ENCODE measurements around the gene GADD45A.

GADD45A gene

DNA sequence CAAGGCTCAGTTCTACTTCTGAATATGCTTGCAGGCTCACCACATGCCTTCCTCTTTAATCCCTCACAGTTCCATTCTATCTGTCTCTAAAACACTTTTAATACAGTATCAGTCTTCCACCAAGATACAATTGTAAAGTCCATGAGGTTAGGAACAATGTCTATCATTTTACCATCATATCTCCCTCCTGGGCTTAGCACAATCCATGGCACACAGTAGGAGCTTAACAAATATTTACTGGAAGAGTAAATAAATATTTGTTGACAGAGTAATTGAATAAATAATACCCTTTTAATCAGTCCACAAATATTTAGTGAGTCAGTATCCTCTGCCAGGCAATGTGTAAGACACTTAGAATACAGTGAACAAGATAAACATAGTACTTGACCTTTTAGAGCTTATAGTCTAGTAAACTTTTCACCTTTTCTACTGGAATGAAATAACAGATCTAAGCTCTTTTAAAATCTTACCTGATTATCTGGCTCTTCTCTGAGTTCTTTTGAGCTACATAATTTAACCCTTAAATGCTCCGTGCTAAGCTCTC is 12.7 kb upstream of the GADD45A start:
- DNase-seq (ENCODE audit: low spot score), result no peak

DNA sequence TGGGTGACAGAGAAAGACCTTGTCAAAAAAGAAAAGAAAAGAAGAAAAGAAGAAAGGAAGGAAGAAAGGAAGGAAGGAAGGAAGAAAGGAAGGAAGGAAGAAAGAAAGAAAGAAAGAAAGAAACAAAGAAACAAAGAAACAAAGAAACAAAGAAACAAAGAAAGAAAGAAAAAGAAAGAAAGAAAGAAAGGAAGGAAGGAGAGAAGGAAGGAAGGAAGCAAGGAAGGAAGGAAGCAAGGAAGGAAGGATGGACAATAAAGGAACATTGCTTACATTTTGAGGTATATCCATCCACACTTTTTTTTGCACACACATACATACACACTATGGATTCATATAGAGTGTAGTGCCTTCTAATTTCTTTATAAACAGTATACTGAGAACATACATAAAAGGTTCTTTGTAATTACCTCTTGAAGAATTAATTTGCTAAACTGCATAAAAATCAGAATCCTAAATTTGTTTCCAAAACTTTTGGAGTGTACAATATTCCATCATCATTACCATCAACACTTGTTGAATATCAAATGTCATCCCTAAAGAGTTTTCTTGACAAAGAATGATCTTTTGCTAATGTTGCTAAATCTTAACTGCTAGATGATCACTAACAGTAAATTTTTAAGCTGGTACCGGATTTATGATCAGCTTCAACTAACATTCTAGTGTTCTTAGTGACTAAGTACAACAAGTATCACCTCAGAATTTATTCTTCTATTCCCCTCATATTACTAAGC is 11.4 kb upstream of the GADD45A start:
- no peak for DNase-seq (ENCODE audit: low spot score)

DNA sequence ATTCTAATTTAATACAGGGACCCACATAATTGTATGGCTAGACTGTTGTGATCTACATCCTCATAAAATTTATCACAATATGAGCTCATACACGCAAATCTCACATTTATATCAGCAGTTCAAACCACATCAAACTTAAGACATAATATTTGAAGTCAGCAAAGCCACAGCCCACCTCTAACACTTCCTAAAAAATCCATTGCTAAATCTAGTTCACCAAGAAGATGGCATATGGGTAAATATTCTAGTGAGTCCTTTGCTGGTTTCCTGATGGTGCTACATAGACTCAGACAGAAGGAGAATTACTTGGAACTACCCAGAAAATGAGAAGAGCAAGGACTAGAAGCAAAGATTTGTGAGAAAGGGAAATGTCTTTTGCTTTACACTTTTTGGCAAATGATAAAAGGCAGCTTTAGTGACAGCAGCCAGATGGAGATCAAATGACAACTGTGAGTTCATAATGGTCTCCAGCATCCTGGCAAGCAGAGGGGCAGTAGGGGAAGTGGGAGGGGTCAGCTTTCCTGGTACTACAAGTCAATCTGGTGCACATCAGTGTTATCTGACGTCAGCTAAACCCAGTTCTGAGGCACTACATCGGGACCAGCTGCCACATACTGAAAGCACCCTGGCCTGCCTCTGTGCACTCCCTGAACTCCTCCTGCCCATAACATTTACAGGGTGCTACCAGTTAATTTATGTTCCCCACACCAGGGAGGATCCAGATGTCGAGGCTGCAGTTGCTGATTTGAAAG is 10.6 kb upstream of the GADD45A start:
- no peak for DNase-seq (ENCODE audit: low spot score)

DNA sequence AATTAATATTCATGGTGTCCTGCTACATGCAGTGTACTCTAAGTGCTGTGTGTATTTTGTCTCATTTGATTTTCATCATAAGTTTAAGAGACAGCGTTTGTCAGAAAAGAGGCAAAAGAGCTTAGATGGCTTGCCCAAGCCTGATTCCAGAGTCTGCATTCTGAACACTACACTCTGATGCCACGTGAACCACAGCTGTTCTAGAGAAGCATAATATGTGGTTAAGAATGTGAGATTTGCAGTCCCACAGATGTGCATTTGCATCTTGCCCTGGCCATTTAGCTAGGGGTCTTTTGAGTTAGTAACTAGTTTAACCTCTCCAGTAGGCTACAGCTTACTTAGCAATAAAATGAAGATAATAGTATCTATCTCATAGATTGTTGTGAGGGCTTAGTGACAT is 9.2 kb upstream of the GADD45A start:
- DNase-seq (ENCODE audit: low spot score), result no peak

DNA sequence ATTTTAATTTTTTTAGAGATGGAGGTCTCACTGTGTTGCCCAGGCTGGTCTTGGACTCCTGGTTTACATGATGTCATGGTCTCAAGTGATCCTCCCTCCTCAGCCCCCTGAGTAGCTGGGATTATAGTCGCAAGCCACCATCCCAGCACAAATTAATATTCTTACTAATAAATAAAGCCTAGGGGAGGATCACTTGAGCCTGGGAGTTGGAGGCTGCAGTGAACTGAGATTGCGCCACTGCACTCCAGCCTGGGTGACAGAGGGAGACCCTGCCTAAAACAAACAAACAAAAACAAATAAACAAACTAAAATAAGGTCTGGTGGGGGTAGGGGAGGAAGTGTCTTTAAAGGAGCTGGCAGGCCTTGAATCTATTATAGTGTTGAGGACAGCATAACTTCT is 8.7 kb upstream of the GADD45A start:
- no peak for DNase-seq (ENCODE audit: low spot score)

DNA sequence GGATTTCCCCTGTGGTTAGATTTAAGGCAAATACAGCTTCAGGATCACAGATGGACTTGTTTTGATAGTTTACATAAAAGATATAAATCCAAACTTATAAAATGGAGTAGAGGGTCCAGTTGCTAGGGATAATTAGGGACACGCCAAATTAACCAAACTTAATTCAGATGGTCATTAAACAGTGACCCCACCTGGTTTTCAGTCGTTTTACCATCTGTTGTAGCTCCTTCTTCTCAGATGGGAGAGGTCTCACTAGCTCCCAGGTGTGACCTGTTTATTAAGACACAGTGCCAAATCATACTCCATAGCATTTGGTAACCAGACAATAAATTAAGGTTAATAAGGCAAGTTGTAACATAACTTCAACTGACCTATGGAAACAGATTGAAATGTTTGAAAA is 8.1 kb upstream of the GADD45A start:
- no peak for DNase-seq (ENCODE audit: low spot score)

DNA sequence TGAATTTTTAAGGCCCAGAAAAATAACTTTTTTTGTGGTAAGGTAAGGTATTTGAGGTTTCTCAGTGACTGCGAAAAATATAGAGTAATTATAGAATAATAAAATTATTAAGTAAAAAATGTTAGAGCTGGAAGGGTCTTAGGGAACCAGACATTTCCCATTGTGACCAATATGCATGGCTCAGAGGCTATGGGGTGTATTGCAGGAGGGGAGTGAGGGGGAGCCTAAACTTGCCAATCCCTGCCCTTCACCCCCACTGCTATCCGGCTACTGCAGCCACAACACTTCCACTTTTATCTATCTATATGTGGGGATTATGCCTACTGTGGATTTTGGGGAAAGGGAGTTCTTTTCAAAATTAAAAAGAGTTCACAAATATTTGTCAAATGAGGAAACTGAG is 7.6 kb upstream of the GADD45A start:
- DNase-seq (ENCODE audit: low spot score), result no peak

DNA sequence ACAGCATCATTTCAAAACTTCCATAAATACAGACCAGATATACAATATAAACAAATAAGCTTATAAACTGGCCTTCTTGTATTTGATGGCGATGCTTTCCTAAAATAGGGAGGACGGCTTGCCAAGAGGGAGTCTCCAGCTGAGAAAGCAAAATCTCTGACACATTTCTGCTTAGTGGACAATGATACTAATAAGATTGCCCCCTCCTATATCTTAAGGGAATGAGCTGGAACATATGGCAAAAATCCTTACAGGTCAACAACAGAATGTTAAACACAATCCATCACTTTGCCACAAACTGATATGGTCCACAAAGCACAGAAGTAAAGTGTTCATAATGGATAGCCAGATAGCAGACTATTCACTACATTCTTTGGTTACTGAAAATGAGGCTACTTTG is 7.1 kb upstream of the GADD45A start:
- DNase-seq (ENCODE audit: low spot score), result no peak

DNA sequence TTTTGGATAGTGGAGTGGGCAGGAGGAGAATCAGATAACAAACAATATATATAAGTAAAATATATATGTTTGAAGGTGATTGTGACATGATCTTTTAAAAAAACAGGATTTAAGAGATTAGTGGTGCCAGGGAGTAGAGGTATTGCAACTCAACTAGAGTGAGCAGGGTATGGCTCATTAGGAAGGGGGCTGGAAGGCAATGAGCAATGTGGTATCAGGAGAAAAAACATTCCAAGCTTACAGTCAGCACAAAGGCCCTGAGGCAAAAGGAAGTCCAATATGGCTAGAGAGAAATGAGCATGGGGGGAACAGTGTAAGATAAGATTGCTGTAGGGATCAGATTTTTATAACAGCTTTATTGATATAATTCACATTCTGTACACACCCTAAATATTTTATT is 5.3 kb upstream of the GADD45A start:
- peak; percentile 57 for DNase-seq (ENCODE audit: low spot score)

DNA sequence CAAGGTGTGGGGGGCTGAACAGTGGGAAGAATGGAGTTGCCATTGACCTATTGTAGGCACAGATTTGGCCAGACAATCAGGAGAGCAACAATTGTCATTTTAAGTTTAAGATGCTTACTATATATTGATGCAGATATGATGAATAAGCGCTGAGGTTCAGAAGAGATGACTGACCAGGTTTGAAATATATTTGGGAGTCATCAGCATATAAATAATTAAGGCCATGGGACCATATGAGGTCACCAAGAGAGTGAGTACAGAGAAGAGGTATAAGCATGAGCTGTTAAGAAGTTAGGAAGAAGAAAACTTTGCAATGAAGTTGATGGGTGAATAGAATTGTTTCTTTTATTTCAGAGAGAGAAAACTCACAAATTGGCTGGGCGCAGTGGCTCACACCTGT is 4.5 kb upstream of the GADD45A start:
- DNase-seq (ENCODE audit: low spot score), result peak; percentile 58

DNA sequence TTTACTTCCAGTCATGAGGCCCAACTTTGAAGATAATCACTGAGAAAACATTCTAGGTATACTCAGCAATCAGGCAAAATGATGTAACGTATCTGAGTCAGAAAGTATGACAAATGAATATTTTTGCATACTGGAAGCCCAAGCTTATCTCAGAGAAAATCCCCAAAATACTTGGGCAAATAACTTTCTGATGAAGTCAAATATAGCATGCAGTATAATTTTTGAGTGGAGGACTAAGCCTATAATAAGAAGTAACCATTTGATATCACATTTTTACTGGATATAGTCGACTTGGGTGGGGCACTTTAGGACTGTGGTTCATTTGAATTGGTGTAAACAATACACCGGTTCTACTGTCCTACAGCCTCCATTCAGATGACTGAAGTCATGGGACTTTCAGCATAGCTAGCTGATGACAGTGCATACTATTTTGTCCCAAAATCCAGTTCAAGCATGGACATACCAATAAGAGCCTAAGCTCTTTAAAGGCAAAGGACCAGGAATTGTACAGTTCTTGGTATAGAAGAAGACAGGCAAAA is 2.3 kb upstream of the GADD45A start:
- peak; percentile 95 for DNase-seq (ENCODE audit: low spot score)

DNA sequence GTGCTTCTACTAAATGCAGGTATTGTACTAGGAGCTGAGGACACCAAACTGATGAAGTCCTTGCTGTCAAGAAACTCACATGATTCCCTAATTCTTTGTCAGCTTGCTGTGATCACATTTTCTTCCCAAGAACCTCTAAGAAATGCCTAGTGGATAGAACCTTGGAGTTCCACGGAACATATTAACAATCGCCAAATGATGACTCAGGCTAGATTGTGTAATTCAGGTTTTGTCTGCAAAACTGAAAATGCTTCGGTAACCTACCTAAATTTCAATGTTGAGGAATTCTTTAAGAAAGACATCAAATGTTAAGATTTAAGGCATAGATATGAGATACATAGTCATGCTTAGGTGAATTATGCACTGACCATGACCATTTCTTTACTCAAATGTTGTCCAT is 1.7 kb upstream of the GADD45A start:
- peak; percentile 82 for DNase-seq (ENCODE audit: low spot score)

DNA sequence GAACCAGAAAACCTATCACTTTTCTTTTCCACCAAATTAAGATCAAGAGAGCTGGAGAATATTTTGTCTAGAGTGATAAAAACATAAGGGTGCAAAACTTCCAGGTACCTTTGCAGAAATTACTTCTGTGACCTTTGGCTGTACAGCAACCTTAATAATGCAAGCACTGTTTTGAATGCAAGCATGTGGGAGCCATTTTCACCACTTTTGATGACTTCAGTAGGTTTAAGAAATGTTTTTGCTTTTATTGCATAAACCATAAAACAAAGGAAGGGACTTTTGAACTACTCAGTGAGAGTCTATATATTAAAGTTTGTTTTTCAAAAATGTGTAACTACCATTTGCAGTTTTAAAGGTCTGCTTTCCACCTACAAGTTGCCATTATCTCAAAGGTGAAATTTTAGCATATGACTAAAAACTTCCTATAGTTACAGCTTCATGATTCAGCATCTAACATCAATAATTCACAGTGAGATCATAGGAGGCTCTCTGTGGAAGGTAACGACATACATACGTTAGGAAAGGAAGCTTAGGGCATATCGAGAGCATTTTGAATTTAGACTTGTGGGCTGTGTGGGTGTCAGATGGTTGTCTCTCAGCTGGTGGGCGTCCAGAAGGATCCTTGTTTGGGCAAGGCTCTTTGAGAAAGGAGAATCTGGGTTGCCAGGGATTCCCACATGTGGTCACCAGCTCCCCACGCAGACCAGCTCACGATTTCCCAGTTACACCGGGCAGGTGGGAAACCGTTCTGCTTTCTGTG is 1.1 kb upstream of the GADD45A start:
- DNase-seq (ENCODE audit: low spot score), result peak; percentile 96

DNA sequence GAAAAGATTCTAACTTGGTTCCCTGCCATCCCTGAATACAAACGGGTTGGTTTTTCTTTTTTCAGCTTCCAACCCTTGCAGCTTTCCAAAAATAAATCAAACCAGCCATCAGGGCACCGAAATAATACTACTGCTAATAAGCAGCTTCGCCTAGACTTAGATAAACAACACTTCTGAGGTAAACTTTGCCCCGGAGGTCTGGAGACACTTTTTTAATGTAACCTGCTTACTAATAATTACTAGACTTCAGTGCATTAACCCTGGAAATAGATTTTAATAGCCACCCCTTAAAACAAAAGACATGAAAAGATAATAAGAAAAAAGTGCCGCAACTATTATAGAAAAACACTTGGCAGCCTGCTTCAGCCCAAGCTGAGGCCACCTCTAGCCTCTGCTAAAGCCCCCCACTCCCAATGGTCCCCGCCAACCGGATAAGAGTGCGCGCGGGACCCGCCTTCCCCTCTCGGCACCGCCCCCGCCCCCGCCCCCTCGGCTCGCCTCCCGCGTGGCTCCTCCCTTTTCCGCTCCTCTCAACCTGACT is 405 bp upstream of the GADD45A start:
- no peak for DNase-seq (ENCODE audit: low spot score)

DNA sequence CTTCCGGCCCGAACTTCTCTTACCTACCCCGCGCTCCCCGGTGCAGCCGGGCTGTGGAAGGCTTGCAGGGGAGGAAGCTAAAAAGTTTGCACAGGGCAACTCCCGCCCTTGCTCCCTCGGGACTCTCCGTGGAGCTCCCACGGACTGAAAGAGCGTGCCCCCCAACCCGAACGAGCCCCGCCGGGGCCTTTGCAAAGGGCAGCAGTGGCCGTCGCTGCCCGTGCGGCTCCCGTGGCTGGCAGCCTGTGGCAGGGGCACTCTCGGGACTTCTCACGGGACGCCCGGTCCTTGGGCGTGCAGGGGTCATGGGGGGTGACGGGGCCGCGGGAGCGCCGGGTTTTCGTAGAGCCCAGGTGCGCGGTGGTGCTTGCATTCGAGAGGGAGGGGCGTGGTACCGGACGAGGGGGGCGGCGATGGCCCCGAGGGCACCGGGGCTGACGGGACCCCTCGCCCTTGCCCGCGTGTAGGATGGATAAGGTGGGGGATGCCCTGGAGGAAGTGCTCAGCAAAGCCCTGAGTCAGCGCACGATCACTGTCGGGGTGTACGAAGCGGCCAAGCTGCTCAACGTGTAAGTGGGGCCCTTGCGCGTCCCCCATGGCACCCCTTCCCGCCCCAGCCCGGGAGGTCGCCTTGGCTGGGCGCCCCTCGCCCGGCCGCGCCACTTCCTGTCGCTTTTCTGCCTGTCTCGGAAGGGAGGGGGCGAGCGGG is 711 bp downstream of the GADD45A start:
- DNase-seq (ENCODE audit: low spot score), result peak; percentile 82

DNA sequence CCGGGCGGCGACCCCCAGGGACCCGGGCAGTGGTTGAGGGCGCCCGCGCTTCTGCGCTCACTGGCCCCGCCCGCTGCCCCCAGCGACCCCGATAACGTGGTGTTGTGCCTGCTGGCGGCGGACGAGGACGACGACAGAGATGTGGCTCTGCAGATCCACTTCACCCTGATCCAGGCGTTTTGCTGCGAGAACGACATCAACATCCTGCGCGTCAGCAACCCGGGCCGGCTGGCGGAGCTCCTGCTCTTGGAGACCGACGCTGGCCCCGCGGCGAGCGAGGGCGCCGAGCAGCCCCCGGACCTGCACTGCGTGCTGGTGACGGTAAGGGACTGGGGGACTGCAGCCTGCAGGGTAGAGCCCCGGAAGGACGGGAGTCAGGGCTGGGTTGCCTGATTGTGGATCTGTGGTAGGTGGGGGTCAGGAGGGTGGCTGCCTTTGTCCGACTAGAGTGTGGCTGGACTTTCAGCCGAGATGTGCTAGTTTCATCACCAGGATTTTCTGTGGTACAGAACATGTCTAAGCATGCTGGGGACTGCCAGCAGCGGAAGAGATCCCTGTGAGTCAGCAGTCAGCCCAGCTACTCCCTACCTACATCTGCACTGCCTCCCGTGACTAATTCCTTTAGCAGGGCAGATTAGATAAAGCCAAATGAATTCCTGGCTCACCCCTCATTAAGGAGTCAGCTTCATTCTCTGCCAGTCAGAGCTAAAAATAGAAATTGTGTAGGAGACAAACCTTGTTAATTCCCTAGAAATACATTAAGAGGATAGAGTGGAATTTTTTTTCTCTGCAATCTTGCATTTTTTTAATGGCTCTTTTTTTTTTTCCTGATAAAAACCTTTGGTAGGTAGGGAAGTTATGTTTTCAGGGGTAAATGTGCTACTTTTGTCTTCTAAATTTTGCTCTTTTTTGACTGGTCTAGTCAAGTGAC is 1.5 kb downstream of the GADD45A start:
- peak; percentile 99 for DNase-seq (ENCODE audit: low spot score)

DNA sequence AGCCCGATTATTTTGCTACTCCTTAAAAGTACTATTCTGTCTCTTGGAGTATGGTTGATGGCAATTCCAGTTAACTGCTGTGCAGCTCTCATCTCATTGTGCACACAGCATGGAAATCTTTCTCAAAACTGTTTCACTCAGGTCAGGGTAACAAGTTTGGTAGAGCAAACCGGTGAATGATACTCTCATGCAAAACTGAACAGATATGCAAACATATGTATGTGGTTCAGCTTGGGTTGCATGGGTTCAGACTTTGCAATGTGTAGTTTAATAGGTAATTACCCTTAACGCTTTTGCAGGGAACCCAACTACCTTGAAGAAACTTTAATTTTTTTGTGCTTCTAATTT is 2.2 kb downstream of the GADD45A start:
- DNase-seq (ENCODE audit: low spot score), result peak; percentile 18

DNA sequence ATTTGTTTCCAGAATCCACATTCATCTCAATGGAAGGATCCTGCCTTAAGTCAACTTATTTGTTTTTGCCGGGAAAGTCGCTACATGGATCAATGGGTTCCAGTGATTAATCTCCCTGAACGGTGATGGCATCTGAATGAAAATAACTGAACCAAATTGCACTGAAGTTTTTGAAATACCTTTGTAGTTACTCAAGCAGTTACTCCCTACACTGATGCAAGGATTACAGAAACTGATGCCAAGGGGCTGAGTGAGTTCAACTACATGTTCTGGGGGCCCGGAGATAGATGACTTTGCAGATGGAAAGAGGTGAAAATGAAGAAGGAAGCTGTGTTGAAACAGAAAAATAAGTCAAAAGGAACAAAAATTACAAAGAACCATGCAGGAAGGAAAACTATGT is 2.6 kb downstream of the GADD45A start:
- DNase-seq (ENCODE audit: low spot score), result peak; percentile 90

DNA sequence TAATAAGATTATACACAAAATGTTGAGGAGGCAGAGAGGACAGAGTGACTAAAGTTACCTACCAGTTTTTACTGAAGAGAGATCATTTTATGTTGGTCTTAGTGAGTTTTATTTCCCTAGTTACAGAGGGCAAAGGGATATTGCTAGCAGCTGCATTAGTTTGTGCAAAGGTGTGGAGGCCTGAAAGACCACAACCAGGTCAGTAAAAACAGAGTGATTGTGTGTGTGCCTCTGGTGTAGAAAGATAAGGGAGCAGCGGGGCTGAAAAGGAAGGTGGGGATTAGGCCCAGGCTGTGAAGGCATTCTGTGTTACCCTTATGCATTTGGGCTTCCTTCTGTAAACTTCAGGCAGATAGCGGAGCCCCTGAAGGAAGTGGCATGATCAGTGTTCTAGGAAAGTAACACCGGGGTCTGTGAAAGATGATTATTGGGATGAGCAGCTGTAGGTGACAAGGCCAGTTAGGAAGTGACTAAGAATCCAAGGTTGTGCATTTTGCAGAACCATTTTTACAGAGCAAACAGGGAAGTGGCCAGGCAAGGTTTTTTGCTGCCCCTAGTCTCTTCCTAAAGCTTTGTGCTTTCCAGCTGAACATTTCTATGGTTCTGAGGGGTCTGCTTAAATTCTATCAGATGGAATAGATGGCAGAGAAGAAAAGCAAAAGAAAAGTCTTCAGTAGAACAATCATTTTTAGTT is 3.7 kb downstream of the GADD45A start:
- DNase-seq (ENCODE audit: low spot score), result peak; percentile 80

All from RKO (cell line).